GM13977 (cell line): Measurements from ENCODE around the gene MEGF11.

Experiments used
- DNase-seq: peaks from one replicate; pipeline ENCODE4 v3.0.0; 2012; ENCODE audit warnings: low spot score
- in situ Hi-C: fragments of 300-500 bp; cut with MboI; formaldehyde crosslinking; loops from one replicate; pipeline ENCODE4 v1.12.0; 2022; ENCODE audit warnings: low sequenced_read_pairs, low pct_unique_long_range_greater_than_20kb, mixed read lengths, inconsistent platforms; ENCODE audit not compliant: unreplicated experiment
- TF ChIP-seq, protein P1 (sequence below): IDR thresholded peaks from 2 replicates; pipeline ENCODE4 v1.5.1; 2012; ENCODE audit warnings: mild to moderate bottlenecking, control low read depth; ENCODE audit not compliant: insufficient read depth; ENCODE audit errors: extremely low read depth, missing control alignments

MEGF11 gene

DNA sequence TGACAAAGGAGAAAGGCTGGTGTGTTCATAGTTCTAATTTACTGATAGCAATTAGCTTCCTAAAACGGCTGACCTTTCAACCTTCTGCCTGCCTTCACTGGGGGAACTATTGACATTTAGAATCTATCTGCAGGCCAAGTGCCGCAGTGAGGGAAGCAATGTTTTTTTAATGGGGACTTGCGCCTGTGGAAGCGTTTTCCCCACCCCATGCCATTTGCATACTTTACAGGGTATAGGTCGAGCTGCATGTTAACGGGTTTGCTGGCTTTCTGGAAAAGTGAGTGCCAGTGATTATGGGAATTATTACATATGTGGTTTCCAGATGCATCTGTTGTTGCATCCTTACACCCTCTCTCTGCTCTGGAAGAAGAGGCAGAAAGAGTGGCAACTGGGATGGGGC lies 204.2 kb downstream of the MEGF11 start:
- in situ Hi-C loops, result no loop called here
- TF ChIP-seq, protein P1, sequence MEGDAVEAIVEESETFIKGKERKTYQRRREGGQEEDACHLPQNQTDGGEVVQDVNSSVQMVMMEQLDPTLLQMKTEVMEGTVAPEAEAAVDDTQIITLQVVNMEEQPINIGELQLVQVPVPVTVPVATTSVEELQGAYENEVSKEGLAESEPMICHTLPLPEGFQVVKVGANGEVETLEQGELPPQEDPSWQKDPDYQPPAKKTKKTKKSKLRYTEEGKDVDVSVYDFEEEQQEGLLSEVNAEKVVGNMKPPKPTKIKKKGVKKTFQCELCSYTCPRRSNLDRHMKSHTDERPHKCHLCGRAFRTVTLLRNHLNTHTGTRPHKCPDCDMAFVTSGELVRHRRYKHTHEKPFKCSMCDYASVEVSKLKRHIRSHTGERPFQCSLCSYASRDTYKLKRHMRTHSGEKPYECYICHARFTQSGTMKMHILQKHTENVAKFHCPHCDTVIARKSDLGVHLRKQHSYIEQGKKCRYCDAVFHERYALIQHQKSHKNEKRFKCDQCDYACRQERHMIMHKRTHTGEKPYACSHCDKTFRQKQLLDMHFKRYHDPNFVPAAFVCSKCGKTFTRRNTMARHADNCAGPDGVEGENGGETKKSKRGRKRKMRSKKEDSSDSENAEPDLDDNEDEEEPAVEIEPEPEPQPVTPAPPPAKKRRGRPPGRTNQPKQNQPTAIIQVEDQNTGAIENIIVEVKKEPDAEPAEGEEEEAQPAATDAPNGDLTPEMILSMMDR, result no peak
- DNase-seq, result no peak

DNA sequence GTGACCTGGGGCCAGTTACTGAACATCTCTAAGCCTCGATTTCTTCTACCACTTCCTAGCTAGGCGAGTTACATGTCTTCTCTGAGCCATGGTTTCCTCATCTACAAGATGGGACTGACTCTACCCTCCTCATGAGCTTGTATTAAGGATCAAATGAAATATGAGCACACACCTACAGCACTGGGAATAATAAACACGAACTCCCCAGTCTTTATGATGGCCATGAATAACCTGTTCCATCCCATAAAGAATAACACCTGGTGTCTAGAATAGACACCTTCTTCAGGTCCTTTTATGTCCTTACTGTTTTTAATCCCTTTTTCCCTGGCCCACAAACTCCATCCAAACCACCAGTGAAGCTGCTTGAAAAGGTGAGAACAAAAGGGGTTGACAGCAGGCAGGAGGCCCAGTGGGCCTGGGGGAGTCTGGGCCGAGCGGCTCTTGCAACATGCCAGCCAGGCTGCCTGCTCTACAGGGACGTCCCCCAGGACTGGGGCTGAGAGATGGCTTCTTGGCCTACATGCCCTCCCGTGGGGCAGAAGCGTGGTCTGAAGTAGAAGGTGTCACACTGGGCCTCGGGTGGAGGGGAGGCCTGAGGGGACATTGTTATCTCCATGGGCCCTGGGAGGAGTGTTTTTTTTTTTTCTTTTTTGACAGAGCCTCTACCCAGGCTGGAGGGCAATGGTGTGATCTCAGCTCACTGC lies 206.1 kb downstream of the MEGF11 start:
- in situ Hi-C loops, result no loop called here
- DNase-seq, result no peak
- TF ChIP-seq, protein P1, result no peak

DNA sequence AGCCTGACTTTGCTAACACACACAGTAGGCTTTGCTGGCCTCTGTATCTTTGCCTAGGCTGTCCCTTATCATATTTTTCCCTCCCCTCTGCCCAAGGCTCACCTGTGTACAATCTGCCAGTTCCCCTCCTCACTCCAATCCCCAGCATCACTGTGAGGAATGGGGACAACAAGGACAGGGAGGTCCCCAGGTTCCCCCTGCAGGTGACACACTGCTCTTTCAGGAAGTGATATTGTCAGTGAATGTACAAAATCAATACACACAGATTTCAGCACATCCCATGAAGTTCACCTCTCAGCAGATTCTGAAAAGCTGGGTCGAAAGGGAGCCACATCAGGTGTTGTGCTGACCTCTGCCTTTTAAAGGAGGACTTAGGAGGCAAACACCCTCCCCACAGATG lies 206.8 kb downstream of the MEGF11 start:
- TF ChIP-seq, protein P1, result peak; percentile 25
- DNase-seq, result no peak
- in situ Hi-C loops, result no loop called here

DNA sequence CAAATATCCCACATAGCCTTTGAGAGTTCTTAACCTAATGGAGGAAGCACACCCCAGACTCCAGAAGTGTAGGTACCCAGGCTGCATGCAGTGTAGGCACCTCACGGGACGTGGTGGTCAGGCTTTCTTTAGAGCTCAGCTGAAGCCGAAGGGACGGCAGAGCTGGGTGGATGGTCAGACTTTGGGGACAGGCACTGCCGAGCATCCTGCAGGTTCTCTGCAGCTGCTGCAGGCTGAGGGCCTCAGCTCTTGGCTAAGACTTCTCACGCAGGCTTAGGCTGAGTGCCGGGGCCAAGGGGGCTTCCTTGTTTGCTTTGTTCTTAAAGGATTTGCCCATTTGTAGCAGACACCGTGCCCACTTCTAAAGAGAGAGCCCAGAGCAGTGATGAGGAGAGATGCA lies 207.2 kb downstream of the MEGF11 start:
- DNase-seq, result no peak
- in situ Hi-C loops, result no loop called here
- TF ChIP-seq, protein P1, result no peak

DNA sequence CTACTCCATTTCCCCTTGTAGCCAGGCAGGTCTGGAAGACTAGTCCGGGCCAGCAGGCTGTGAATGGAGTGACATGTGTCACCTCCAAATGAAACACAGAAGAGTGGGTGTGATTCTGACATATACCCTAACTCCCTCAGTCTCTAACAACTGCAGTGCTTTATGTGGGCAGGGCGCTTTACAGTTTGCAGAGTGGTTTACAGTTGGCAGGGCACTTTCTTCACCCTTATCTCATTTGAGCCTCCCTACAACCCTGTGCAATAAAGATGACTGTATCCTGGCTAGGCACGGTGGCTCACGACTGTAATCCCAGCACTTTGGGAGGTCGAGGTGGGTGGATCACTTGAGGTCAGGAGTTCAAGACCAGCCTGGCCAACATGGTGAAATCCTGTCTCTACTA lies 208.0 kb downstream of the MEGF11 start:
- in situ Hi-C loops, result no loop called here
- no peak for DNase-seq
- TF ChIP-seq, protein P1, result no peak

DNA sequence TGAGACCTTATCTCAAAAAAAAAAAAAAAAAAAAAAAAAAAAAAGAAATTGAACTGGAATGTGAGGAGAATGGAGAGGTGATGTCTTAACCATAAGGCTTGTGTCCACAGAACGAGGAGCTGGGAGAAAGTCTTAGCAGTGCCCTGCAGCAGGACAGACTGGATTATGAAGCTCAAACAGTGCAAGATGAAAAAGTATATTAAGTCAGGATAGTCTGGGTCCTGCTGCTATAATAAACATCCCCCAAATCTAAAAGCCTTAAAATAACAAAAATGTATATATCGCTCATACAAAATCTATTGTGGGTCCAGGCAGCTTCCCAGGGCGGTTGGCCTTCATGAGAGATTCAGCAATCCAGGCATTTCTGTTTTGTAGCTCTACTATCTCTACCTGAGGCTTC lies 208.7 kb downstream of the MEGF11 start:
- in situ Hi-C loops, result no loop called here
- TF ChIP-seq, protein P1, result no peak
- DNase-seq, result no peak
